Hepatocyte (in vitro differentiated cells): ENCODE data around the gene DLGAP4.

Experiments
- CTCF ChIP-seq: fragments of 200-600 bp; sonication (generic); IDR thresholded peaks from 2 replicates; pipeline ENCODE4 v1.5.1; 2016; ENCODE audit warnings: antibody characterized with exemption, mild to moderate bottlenecking; ENCODE audit not compliant: poor library complexity
- EZH2 ChIP-seq: fragments of 200-600 bp; sonication (generic); IDR thresholded peaks from 2 replicates; pipeline ENCODE4 v1.6.1; 2016; ENCODE audit warnings: antibody characterized with exemption, mild to moderate bottlenecking, borderline replicate concordance

DNA sequence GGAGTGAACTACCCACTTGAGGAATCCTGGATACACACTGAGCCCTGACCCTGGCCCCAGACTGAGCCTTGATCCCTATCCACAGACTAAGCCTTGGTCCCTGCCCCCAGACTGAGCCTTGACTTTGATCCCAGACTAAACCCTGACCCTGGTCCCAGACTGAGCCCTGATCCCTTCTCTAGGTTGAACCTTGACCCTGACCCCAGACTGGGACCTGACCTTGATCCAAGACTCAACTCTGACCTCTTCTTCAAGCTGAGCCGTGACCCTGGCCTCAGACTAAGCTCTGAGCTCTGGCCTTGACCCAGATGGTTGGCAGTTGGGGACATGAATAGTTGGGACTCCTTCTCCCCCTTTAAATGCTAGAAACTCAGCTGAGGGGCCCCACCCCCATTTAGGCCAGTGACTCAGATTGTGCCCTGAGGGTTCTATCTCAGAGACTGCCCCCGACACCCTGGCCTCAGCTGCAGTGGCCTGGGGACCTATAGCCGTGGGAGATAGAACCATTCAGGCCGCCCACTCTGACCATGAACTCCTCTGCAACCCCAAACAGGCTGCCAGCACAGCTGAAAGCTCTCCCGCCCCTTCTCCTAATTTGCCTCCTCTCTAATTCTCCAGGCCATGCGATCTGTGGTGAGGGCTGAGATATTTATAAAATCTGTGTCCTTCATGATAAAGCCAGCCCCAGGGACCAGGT is 84.7 kb downstream of the DLGAP4 start:
- no peak for TF ChIP-seq CTCF
- no peak for TF ChIP-seq EZH2
